ENCODE results near the gene SLC25A31.

Gene SLC25A31

GRCh38 chr4:127730142-127730913 lies at the start of gene SLC25A31:
TSS of gene SLC25A31 (plus strand) at chr4:127730400. CDS start at chr4:127730546, 146 bp downstream.
- DNase-seq = no peak

GRCh38 chr4:127685292-127685691 lies 44.9 kb upstream of the SLC25A31 start:
- peak; percentile 17 for DNase-seq

- peak; percentile 51 for DNase-seq
Observed at GRCh38 chr4:127686658-127687057, 43.5 kb upstream of the SLC25A31 start.

GRCh38 chr4:127687580-127687979 lies 42.6 kb upstream of the SLC25A31 start:
- DNase-seq = no peak

- DNase-seq = peak; percentile 88
Observed at GRCh38 chr4:127698789-127699200, 31.4 kb upstream of the SLC25A31 start.

GRCh38 chr4:127708985-127709384 lies 21.2 kb upstream of the SLC25A31 start:
- DNase-seq = peak; percentile 67

- DNase-seq = no peak
Observed at GRCh38 chr4:127709456-127709855, 20.7 kb upstream of the SLC25A31 start.

GRCh38 chr4:127731406-127731805 lies 1.2 kb downstream of the SLC25A31 start:
- no peak for DNase-seq

- DNase-seq = peak; percentile 53
Observed at GRCh38 chr4:127732623-127733328, 2.6 kb downstream of the SLC25A31 start.

- no peak for DNase-seq
Observed at GRCh38 chr4:127734976-127735375, 4.8 kb downstream of the SLC25A31 start.

GRCh38 chr4:127737295-127737694 lies 7.1 kb downstream of the SLC25A31 start:
- DNase-seq = peak; percentile 40

- no peak for DNase-seq
Observed at GRCh38 chr4:127741247-127741646, 11.0 kb downstream of the SLC25A31 start.

GRCh38 chr4:127747883-127748282 lies 17.7 kb downstream of the SLC25A31 start:
- DNase-seq = no peak

- no peak for DNase-seq
Observed at GRCh38 chr4:127748957-127749356, 18.8 kb downstream of the SLC25A31 start.

GRCh38 chr4:127756906-127757305 lies 26.7 kb downstream of the SLC25A31 start:
- no peak for DNase-seq

GRCh38 chr4:127759228-127759820 lies 29.1 kb downstream of the SLC25A31 start:
- no peak for DNase-seq

GRCh38 chr4:127759893-127760292 lies 29.7 kb downstream of the SLC25A31 start:
- DNase-seq = no peak

GRCh38 chr4:127771535-127772275 lies 41.5 kb downstream of the SLC25A31 start:
- DNase-seq = no peak

- no peak for DNase-seq
Observed at GRCh38 chr4:127772769-127773671, 42.8 kb downstream of the SLC25A31 start.

GRCh38 chr4:127775843-127776242 lies 45.6 kb downstream of the SLC25A31 start:
- no peak for DNase-seq

GRCh38 chr4:127776620-127777019 lies 46.4 kb downstream of the SLC25A31 start:
- DNase-seq = no peak

- DNase-seq = no peak
Observed at GRCh38 chr4:127777487-127777886, 47.3 kb downstream of the SLC25A31 start.

Data from fibroblast of upper back skin (primary cell).